Right lobe of liver (tissue), 6 donors: ENCODE data around the gene HECW1. TPM values are rescaled to one million over a fixed set of nuclear protein-coding genes. Genes with fewer than 3 reads are reported as not detected.

Experiments used
- ATAC-seq, 4 donors: fragments of 200-7000 bp; cut with Tn5 transposase; one replicate each; pipeline ENCODE4 v1.9.1; 2020; ENCODE audit warnings: mild to moderate bottlenecking in 4 of 4, moderate library complexity in 4 of 4
- DNase-seq, 3 donors: peaks; one replicate each; pipeline ENCODE4 v3.0.0-alpha.2; 2020
- H3K27ac ChIP-seq, 3 donors: fragments of 200-600 bp; one replicate each; pipeline ENCODE4 v1.8.0; 2022
- H3K27me3 ChIP-seq, 2 donors: fragments of 200-600 bp; one replicate each; pipeline ENCODE4 v1.8.0; 2022
- H3K36me3 ChIP-seq, 4 donors: fragments of 200-600 bp; sonication (generic) in 1 of 4; one replicate each; pipeline versions ENCODE4 v1.5.1 to v1.8.0; 2017 to 2022; ENCODE audit warnings: control low read depth in 1 of 4
- H3K4me1 ChIP-seq, 4 donors: fragments of 200-600 bp; sonication (generic) in 1 of 4; one replicate each; pipeline versions ENCODE4 v1.5.1 to v1.8.0; 2017 to 2022; ENCODE audit warnings: control low read depth in 1 of 4
- H3K4me3 ChIP-seq, 3 donors: fragments of 200-600 bp; one replicate each; pipeline ENCODE4 v1.8.0; 2022
- H3K9me3 ChIP-seq, 4 donors: fragments of 200-600 bp; sonication (generic) in 1 of 4; one replicate each; pipeline versions ENCODE4 v1.5.1 to v1.8.0; 2017 to 2022; ENCODE audit warnings: control low read depth in 1 of 4
- CTCF ChIP-seq, 4 donors: fragments of 200-600 bp in 3 of 4; fragments of 450-650 bp in 1 of 4; IDR thresholded peaks; one replicate each; pipeline versions ENCODE4 v1.5.1 to v1.8.0; 2016 to 2022; ENCODE audit warnings: antibody characterized with exemption in 4 of 4, mild to moderate bottlenecking in 2 of 4
- POLR2A ChIP-seq: fragments of 450-650 bp; IDR thresholded peaks from one replicate; pipeline ENCODE4 v1.6.1; 2017; ENCODE audit warnings: antibody characterized with exemption, mild to moderate bottlenecking
- WGBS: methylation state at CpG from one replicate; pipeline ENCODE4 v1.1.6; 2018; ENCODE audit warnings: low coverage, low lambda C conversion rate; ENCODE audit not compliant: insufficient coverage; ENCODE audit errors: missing lambda C conversion rate; 5-methylcytosine and 5-hydroxymethylcytosine counted together
- intact Hi-C, 2 donors: fragments of 100-400 bp; cut with DNase I; formaldehyde crosslinking; loops; one replicate each; pipeline versions ENCODE4 v1.11.2 to v1.14.1; 2022
- total RNA-seq, 6 experiments: library from RNA; depleted of rRNA in 2 of 6; stranded (reverse); fragments of >200 nt in 2 of 6; fragmentation: NEBNext Ultra II Directional in 3 of 6; extraction: Animal tissue kit (Norgen Biotek cat#: 25700) in 3 of 6; gene quantifications; one replicate each; pipeline versions ENCODE4 v1.1.0 to v1.2.4, GENCODE V29; 2016 to 2023
- donor health status: DM: no; HTN: yes; CAD: no.
- donor health status: DM: no; HTN: no; CAD: no.
- donor health status: DM: no; HTN: no; CAD: no.
- donor health status: DM: no; HTN: yes; CAD: no.
- donor health status: DM: no; HTN: yes; CAD: no.

The HECW1 gene
- total RNA-seq, 6 experiments from 2014 or later: 0.02 to 0.87 (median 0.09) TPM; not detected in 1

DNA sequence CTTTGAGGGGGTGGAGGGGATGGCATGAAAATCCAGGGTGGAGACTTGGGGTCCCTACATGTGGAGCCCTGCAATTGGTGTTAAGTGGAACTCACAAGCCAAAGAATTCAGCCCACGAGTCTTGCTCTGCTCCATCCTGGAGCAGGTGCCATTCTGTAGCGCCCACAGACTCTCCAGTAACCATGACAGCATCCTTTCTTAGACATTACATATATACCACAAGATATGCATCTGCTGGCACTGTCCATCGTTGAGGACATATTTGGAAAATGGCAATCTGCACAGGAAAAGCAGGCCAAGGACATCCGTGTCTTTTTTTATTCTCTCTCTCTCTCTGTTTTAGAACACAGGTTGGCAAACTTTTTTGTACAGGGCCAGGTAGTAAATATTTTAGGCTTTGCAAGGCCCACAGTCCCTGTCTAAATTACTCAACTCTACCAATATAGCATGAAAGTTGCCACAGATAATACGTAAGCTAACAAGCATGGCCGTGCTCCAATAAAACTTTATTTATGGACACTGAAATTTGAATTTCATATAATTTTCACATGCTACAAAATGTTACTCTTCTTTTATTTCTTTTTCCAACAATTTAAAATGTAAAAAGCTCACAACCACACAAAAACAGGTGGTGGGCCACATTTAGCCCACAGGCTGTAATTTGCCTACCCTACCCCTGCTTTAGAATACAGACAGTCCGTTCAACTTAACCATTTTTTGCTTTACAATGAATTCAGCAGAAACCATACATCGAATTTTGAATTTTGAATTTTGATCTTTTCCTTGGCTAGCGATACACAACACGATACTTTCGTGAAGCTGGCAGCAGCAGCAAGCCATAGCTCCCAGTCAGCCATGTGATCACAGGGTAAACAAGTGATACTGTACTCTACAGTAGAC is 329.0 kb downstream of the HECW1 start:
- Histone ChIP-seq H3K4me1 (no peaks in the 10 kb centered on the region), H3K27me3 (no peaks in the 10 kb centered on the region), H3K4me3 (no peak overlapping the region), H3K27ac (no peak overlapping the region), H3K9me3 (no peaks in the 10 kb centered on the region), H3K36me3 (no peaks in the 10 kb centered on the region)
- 84% methylated on average over 10 of the region's 11 CpGs for WGBS
- no peak for DNase-seq
- TF ChIP-seq CTCF (IDR thresholded peaks at IDR 0.05) (no peak), POLR2A (no peak)
- intact Hi-C loops: loop anchor here in 1 of 2 donors (10.0 kb wide), 1 partner anchor 497 kb away; no protein-coding TSS in a partner anchor
- ATAC-seq: no peak

DNA sequence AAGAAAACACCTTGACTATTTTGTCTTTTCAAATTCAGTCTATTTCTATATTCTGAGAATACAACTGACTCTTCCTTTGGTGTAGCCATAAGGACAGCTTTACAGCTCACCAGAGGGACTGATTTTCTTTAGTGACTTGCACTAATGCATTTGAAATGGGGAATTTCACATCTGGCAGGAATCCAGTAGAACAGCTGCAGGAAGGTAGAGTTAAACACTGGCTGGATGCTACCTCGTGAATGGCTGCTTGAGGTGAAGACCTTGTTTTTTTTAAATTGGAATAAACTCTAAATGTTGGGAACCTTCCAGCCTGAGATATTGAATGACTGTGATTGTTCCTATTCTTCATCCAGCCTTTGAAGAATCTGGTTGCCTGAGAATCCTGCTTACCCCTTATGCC is 330.9 kb downstream of the HECW1 start:
- H3K4me3 ChIP-seq: no peak overlapping the region
- intact Hi-C loops: loop anchor here in 1 of 2 donors (10.0 kb wide), 1 partner anchor 499 kb away; no protein-coding TSS in a partner anchor
- DNase-seq (no peak), ATAC-seq (no peak)
- no peaks in the 10 kb centered on the region for H3K4me1 ChIP-seq
- no peaks in the 10 kb centered on the region for H3K9me3 ChIP-seq
- 10% methylated on average over 1 of the region's 1 CpG for WGBS
- H3K27ac ChIP-seq: no peak overlapping the region
- no peaks in the 10 kb centered on the region for H3K27me3 ChIP-seq
- H3K36me3 ChIP-seq: no peaks in the 10 kb centered on the region
- no peak for TF ChIP-seq POLR2A
- no peak for TF ChIP-seq CTCF (IDR thresholded peaks at IDR 0.05)

- 94% methylated on average over 46 of the region's 72 CpGs for WGBS
- no peaks in the 10 kb centered on the region for H3K9me3 ChIP-seq
- ATAC-seq (peak in 1 of 4 donors; percentile 43), DNase-seq (no peak)
- no peak overlapping the region for H3K4me3 ChIP-seq
- intact Hi-C loops: loop anchor here in 1 of 2 donors (10.0 kb wide), 1 partner anchor 500 kb away; no protein-coding TSS in a partner anchor
- no peaks in the 10 kb centered on the region for H3K4me1 ChIP-seq
- H3K27me3 ChIP-seq: no peaks in the 10 kb centered on the region
- H3K36me3 ChIP-seq: no peaks in the 10 kb centered on the region
- no peak for TF ChIP-seq CTCF (IDR thresholded peaks at IDR 0.05)
- no peak for TF ChIP-seq POLR2A
- H3K27ac ChIP-seq: no peak overlapping the region
These were observed 332.5 kb downstream of the HECW1 start for GRCh38 chr7:43444711-43445578.

DNA sequence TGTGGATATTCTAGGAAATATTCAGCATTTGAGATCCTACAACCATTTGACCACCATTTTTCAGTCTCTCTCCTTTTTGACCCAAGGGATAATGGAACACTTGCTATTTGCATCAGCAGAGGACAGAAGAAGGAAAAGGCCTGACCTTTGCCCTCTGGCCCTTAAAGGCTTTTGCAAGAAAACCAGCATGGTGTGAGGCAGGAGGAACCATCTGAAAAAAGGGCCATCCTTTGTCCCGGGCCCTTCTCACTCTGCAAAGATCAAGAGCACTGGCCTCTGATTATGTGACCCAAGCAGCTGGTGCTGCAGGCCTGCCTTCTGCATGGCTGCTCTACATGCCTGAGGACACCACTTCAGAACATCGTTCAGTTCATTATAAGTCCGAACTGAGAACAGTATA is 337.1 kb downstream of the HECW1 start:
- DNase-seq (no peak), ATAC-seq (no peak)
- 58% methylated on average over 3 of the region's 3 CpGs for WGBS
- H3K36me3 ChIP-seq: no peaks in the 10 kb centered on the region
- H3K27me3 ChIP-seq: no peaks in the 10 kb centered on the region
- H3K4me3 ChIP-seq: no peak overlapping the region
- intact Hi-C loops: loop anchor here in 1 of 2 donors (10.0 kb wide), 1 partner anchor 505 kb away; no protein-coding TSS in a partner anchor
- H3K27ac ChIP-seq: no peak overlapping the region
- H3K9me3 ChIP-seq: no peaks in the 10 kb centered on the region
- TF ChIP-seq POLR2A (no peak), CTCF (IDR thresholded peaks at IDR 0.05) (no peak)
- H3K4me1 ChIP-seq: no peaks in the 10 kb centered on the region
